ENCODE data around the gene CDH4. TPM values are rescaled to one million over a fixed set of nuclear protein-coding genes. Genes with fewer than 3 reads are reported as not detected.

The CDH4 gene
- polyA plus RNA-seq, 1 donor (not counting 4 experiments of a cell fraction or from before 2014, with no cell fraction given): 2.2 TPM

DNA sequence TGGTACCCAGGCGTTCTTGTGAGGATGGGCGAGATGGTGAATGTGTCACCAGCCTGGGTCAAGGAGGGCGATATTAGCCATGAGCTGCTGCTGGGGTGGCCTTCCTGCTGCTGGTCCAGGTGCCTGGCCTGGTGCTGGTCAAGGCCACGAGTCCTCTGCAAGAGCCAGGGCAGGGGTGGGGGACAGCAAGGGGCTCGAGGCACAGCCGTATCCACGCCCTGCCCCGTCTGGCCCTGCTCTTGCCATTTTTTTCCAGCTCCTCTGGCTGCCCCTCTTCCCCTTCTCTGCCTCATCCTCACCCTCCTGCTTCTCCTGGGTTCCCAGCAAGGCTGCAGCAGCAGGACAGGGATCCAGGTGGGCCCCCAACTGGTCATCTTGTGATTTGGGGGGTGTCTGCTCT, 51.2 kb downstream of the CDH4 start:
- Histone ChIP-seq H3K36me3 (ENCODE audit: control insufficient read depth in 2 of 2, extremely low read depth in 1 of 2, insufficient read depth in 2 of 2, low read length in 2 of 2) (no peaks in the 10 kb centered on the region), H4K20me1 (ENCODE audit: control insufficient read depth, extremely low read depth, insufficient read depth, low read length) (peaks cover 48% of the 10 kb centered on the region), H3K9ac (ENCODE audit: control insufficient read depth, extremely low read depth, insufficient read depth, low read length) (no peak overlapping the region), H2AFZ (ENCODE audit: control insufficient read depth, low read length) (no peak overlapping the region), H3K9me3 (ENCODE audit: control insufficient read depth, low read depth, low read length) (no peaks in the 10 kb centered on the region), H3K27me3 (ENCODE audit: control insufficient read depth, extremely low read depth, insufficient read depth, low read length) (no peaks in the 10 kb centered on the region), H3K27ac (ENCODE audit: control insufficient read depth, insufficient read depth, low read length) (no peak overlapping the region), H3K4me1 (ENCODE audit: control insufficient read depth, extremely low read depth, insufficient read depth, low read length) (peaks cover 10% of the 10 kb centered on the region), H3K4me3 (ENCODE audit: control insufficient read depth in 2 of 3, extremely low read depth in 1 of 3, insufficient read depth in 2 of 3, low read depth in 1 of 3, low read length in 3 of 3) (no peak overlapping the region), H3K4me2 (ENCODE audit: control insufficient read depth, extremely low read depth, insufficient read depth, low read depth, low read length) (no peak overlapping the region), H3K79me2 (ENCODE audit: control insufficient read depth, insufficient read depth, low read length) (peaks cover 18% of the 10 kb centered on the region), H3K9me1 (ENCODE audit: control insufficient read depth, extremely low read depth, insufficient read depth, low read length) (no peaks in the 10 kb centered on the region)
- TF ChIP-seq EZH2 (IDR thresholded peaks at IDR 0.05; ENCODE audit: low read length): no peak
- TF ChIP-seq, protein P1, sequence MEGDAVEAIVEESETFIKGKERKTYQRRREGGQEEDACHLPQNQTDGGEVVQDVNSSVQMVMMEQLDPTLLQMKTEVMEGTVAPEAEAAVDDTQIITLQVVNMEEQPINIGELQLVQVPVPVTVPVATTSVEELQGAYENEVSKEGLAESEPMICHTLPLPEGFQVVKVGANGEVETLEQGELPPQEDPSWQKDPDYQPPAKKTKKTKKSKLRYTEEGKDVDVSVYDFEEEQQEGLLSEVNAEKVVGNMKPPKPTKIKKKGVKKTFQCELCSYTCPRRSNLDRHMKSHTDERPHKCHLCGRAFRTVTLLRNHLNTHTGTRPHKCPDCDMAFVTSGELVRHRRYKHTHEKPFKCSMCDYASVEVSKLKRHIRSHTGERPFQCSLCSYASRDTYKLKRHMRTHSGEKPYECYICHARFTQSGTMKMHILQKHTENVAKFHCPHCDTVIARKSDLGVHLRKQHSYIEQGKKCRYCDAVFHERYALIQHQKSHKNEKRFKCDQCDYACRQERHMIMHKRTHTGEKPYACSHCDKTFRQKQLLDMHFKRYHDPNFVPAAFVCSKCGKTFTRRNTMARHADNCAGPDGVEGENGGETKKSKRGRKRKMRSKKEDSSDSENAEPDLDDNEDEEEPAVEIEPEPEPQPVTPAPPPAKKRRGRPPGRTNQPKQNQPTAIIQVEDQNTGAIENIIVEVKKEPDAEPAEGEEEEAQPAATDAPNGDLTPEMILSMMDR (optimal IDR thresholded peaks at IDR 0.05 in 1 of 3, IDR thresholded peaks at IDR 0.05 in 1 of 3, conservative IDR thresholded peaks at IDR 0.05 in 1 of 3; ENCODE audit: extremely low read depth in 1 of 3, insufficient read depth in 2 of 3, low read length in 3 of 3): no peak
- dilution Hi-C loops (cut with MboI; ENCODE audit: extremely low pct_ligation_motif_present, low sequenced_read_pairs): no loop called here
- FAIRE-seq: no peak
- no peak for DNase-seq (ENCODE audit: low read depth, low spot score)

DNA sequence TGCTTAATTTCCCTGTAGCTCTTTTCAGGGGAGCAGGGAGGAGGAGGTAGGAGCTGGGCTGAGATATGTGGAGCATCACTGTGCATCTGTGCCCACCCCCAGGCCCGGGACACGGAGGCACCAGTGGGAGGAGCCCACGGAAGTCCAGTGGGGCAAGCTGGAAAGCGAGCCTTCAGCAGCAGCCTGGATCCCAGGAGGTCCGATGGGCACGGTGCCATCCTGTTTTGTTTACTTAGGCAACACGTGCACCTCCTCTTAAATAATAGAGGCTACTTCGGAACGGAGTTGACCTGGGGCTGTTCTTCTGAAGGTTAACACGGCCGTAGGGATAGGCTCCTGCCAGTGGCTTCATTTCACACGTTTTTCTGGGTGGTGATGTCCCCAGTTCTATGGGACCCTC, 51.6 kb downstream of the CDH4 start:
- H3K27me3 ChIP-seq (ENCODE audit: control insufficient read depth, extremely low read depth, insufficient read depth, low read length): no peaks in the 10 kb centered on the region
- FAIRE-seq: no peak
- dilution Hi-C loops (cut with MboI; ENCODE audit: extremely low pct_ligation_motif_present, low sequenced_read_pairs): no loop called here

More for the DNA sequence above, 51.6 kb downstream of the CDH4 start:
- H3K4me3 ChIP-seq (ENCODE audit: control insufficient read depth in 2 of 3, extremely low read depth in 1 of 3, insufficient read depth in 2 of 3, low read depth in 1 of 3, low read length in 3 of 3): no peak overlapping the region
- no peak overlapping the region for H3K27ac ChIP-seq (ENCODE audit: control insufficient read depth, insufficient read depth, low read length)
- H3K79me2 ChIP-seq (ENCODE audit: control insufficient read depth, insufficient read depth, low read length): peaks cover 18% of the 10 kb centered on the region
- no peaks in the 10 kb centered on the region for H3K9me1 ChIP-seq (ENCODE audit: control insufficient read depth, extremely low read depth, insufficient read depth, low read length)
- no peaks in the 10 kb centered on the region for H3K36me3 ChIP-seq (ENCODE audit: control insufficient read depth in 2 of 2, extremely low read depth in 1 of 2, insufficient read depth in 2 of 2, low read length in 2 of 2)
- H3K4me2 ChIP-seq (ENCODE audit: control insufficient read depth, extremely low read depth, insufficient read depth, low read depth, low read length): no peak overlapping the region
- TF ChIP-seq, protein P1 (optimal IDR thresholded peaks at IDR 0.05 in 1 of 3, IDR thresholded peaks at IDR 0.05 in 1 of 3, conservative IDR thresholded peaks at IDR 0.05 in 1 of 3; ENCODE audit: extremely low read depth in 1 of 3, insufficient read depth in 2 of 3, low read length in 3 of 3): no peak
- no peak for TF ChIP-seq EZH2 (IDR thresholded peaks at IDR 0.05; ENCODE audit: low read length)
- DNase-seq (ENCODE audit: low read depth, low spot score): no peak
- H3K9ac ChIP-seq (ENCODE audit: control insufficient read depth, extremely low read depth, insufficient read depth, low read length): no peak overlapping the region
- H4K20me1 ChIP-seq (ENCODE audit: control insufficient read depth, extremely low read depth, insufficient read depth, low read length): peaks cover 46% of the 10 kb centered on the region
- H3K9me3 ChIP-seq (ENCODE audit: control insufficient read depth, low read depth, low read length): no peaks in the 10 kb centered on the region
- no peak overlapping the region for H2AFZ ChIP-seq (ENCODE audit: control insufficient read depth, low read length)
- H3K4me1 ChIP-seq (ENCODE audit: control insufficient read depth, extremely low read depth, insufficient read depth, low read length): peaks cover 10% of the 10 kb centered on the region

All from keratinocyte (primary cell).